GM19328 (cell line): ENCODE results near the gene LEKR1.
"Not testable (repeated sequence)": the region's sequence is repeated elsewhere in the genome, so short reads cannot be mapped to it uniquely, and the experiment has no call there.

Experiments used
- ATAC-seq: cut with Tn5 transposase; IDR thresholded peaks from one replicate; pipeline ENCODE4 v1.9.1; 2021; ENCODE audit warnings: mild to moderate bottlenecking, moderate library complexity; ENCODE audit not compliant: unreplicated experiment

LEKR1 gene

GRCh38 chr3:156834435-156834834 is 8.3 kb downstream of the LEKR1 start:
- no peak for ATAC-seq

GRCh38 chr3:156834962-156835535 is 8.9 kb downstream of the LEKR1 start:
- no peak for ATAC-seq

- ATAC-seq = no peak
Measured at GRCh38 chr3:156836701-156837100, 10.5 kb downstream of the LEKR1 start.

- no peak for ATAC-seq
Measured at GRCh38 chr3:156837115-156837514, 11.0 kb downstream of the LEKR1 start.

- no peak for ATAC-seq
Measured at GRCh38 chr3:156838035-156838434, 11.9 kb downstream of the LEKR1 start.

GRCh38 chr3:156840826-156841689 is 14.9 kb downstream of the LEKR1 start:
- no peak for ATAC-seq

GRCh38 chr3:156843071-156843808 is 17.1 kb downstream of the LEKR1 start:
- ATAC-seq = no peak

GRCh38 chr3:156847752-156848448 is 21.7 kb downstream of the LEKR1 start:
- no peak for ATAC-seq

- ATAC-seq = peak; percentile 75
Measured at GRCh38 chr3:156859578-156859977, 33.4 kb downstream of the LEKR1 start.

GRCh38 chr3:156860873-156861272 is 34.7 kb downstream of the LEKR1 start:
- ATAC-seq = no peak

- ATAC-seq = no peak
Measured at GRCh38 chr3:156862338-156862737, 36.2 kb downstream of the LEKR1 start.

- no peak for ATAC-seq
Measured at GRCh38 chr3:156865732-156866131, 39.6 kb downstream of the LEKR1 start.

- no peak for ATAC-seq
Measured at GRCh38 chr3:156867174-156867573, 41.0 kb downstream of the LEKR1 start.

- ATAC-seq = no peak
Measured at GRCh38 chr3:156867920-156868319, 41.8 kb downstream of the LEKR1 start.

- ATAC-seq = no peak
Measured at GRCh38 chr3:156873906-156874305, 47.8 kb downstream of the LEKR1 start.

GRCh38 chr3:156879491-156879890 is 53.3 kb downstream of the LEKR1 start:
- ATAC-seq = not testable (repeated sequence)

- no peak for ATAC-seq
Measured at GRCh38 chr3:156885761-156886160, 59.6 kb downstream of the LEKR1 start.

- no peak for ATAC-seq
Measured at GRCh38 chr3:156888176-156888575, 62.0 kb downstream of the LEKR1 start.

- no peak for ATAC-seq
Measured at GRCh38 chr3:156888576-156888975, 62.4 kb downstream of the LEKR1 start.

- no peak for ATAC-seq
Measured at GRCh38 chr3:156892701-156893100, 66.5 kb downstream of the LEKR1 start.

- ATAC-seq = not testable (repeated sequence)
Measured at GRCh38 chr3:156895374-156895773, 69.2 kb downstream of the LEKR1 start.
